HG02852 (cell line): ENCODE measurements around the gene TUBB1.

Experiments
- ATAC-seq: cut with Tn5 transposase; IDR thresholded peaks from one replicate; pipeline ENCODE4 v1.9.1; 2021; ENCODE audit warnings: mild to moderate bottlenecking, moderate library complexity; ENCODE audit not compliant: unreplicated experiment

Gene TUBB1

DNA sequence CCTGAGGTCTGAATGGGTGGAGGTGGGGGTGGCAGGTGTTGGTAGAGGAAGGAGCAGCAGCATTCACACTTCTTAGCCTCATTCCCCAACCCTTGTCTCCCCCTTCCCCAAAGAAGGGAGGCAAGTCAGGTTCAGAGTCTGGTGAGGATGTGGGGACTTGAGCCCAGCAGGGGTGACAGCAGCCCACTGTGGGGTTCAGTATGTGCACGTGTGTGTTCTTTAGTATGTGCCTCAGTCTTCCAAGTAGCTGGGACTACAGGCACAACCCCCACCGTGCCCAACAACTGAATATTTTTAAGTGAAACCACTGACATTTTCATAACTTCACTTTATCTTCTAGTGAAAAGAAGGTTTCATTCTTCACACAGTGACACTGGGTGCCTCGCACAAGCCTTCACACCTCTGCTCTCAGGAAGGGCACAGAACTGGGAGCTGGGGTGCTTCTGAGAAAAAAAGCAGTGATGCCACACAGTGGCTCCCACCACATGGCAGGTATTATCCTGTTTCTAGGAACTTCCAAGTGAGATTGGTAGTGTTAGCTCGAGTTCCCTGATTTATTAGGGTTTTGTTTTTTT lies 56.8 kb downstream of the TUBB1 start:
- ATAC-seq: no peak
